ENCODE measurements around the gene DPP10.

DPP10 gene

GRCh38 chr2:115634578-115634977 is 1192.1 kb downstream of the DPP10 start:
- no peak for DNase-seq (ENCODE audit: low read depth in 2 of 2)
- TF ChIP-seq CTCF (IDR thresholded peaks at IDR 0.05; ENCODE audit: low read depth, low read length) = no peak
- no peak overlapping the region for H3K4me3 ChIP-seq (replicated peaks in 1 of 2; ENCODE audit: low read depth in 2 of 2, low read length in 2 of 2)

GRCh38 chr2:115635430-115635829 is 1193.0 kb downstream of the DPP10 start:
- no peak for DNase-seq (ENCODE audit: low read depth in 2 of 2)
- H3K4me3 ChIP-seq (replicated peaks in 1 of 2; ENCODE audit: low read depth in 2 of 2, low read length in 2 of 2) = no peak overlapping the region
- TF ChIP-seq CTCF (IDR thresholded peaks at IDR 0.05; ENCODE audit: low read depth, low read length) = no peak

GRCh38 chr2:115649731-115650130 is 1207.3 kb downstream of the DPP10 start:
- DNase-seq (ENCODE audit: low read depth in 2 of 2) = no peak
- TF ChIP-seq CTCF (IDR thresholded peaks at IDR 0.05; ENCODE audit: low read depth, low read length) = no peak
- no peak overlapping the region for H3K4me3 ChIP-seq (replicated peaks in 1 of 2; ENCODE audit: low read depth in 2 of 2, low read length in 2 of 2)

DNA sequence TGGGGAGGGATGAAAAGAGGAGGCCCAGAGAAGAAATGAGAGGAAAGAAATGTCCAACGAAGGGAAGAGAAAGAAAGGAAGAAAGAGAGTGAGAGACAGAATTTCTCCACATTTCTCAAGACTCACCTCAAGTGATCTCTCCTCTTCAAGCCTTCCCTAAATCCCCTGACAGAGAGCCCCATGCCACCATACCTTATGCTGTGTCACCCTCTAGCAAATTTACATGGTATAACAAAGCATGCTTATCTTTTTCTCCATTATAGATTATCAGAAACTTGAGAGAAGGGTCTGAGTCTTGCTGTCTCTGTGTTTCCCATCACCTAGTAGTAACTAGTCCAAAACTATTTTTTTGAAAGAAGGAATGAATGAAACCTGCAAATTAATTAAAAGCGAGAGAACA is 1208.4 kb downstream of the DPP10 start:
- TF ChIP-seq CTCF (IDR thresholded peaks at IDR 0.05; ENCODE audit: low read depth, low read length) = no peak
- DNase-seq (ENCODE audit: low read depth in 2 of 2) = no peak
- H3K4me3 ChIP-seq (replicated peaks in 1 of 2; ENCODE audit: low read depth in 2 of 2, low read length in 2 of 2) = no peak overlapping the region

- DNase-seq (ENCODE audit: low read depth in 2 of 2) = no peak
- no peak overlapping the region for H3K4me3 ChIP-seq (replicated peaks in 1 of 2; ENCODE audit: low read depth in 2 of 2, low read length in 2 of 2)
- no peak for TF ChIP-seq CTCF (IDR thresholded peaks at IDR 0.05; ENCODE audit: low read depth, low read length)
These were observed 1210.2 kb downstream of the DPP10 start for GRCh38 chr2:115652652-115653051.

- no peak for DNase-seq (ENCODE audit: low read depth in 2 of 2)
- no peak for TF ChIP-seq CTCF (IDR thresholded peaks at IDR 0.05; ENCODE audit: low read depth, low read length)
- H3K4me3 ChIP-seq (replicated peaks in 1 of 2; ENCODE audit: low read depth in 2 of 2, low read length in 2 of 2) = no peak overlapping the region
These were observed 1211.9 kb downstream of the DPP10 start for GRCh38 chr2:115654362-115654761.

DNA sequence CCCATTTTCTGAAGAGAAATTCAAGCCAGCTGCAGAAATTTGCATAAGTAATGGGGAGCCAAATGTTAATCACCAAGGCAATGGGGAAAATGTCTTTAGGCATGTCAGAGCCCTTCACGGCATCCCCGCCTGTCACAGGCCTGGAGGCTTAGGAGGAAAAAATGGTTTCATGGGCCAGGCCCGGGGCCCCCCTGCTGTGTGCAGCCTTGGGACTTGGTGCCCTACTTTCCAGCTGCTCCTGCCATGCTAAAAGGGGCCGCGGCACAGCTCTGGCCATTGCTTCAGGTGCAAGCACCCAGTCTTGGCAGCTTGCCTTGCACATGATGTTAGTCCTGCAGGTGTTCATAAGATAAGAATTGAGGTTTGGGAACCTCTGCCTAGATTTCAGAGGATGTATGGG is 1235.7 kb downstream of the DPP10 start:
- DNase-seq (ENCODE audit: low read depth in 2 of 2) = no peak
- TF ChIP-seq CTCF (IDR thresholded peaks at IDR 0.05; ENCODE audit: low read depth, low read length) = no peak
- no peak overlapping the region for H3K4me3 ChIP-seq (replicated peaks in 1 of 2; ENCODE audit: low read depth in 2 of 2, low read length in 2 of 2)

All from cardiac fibroblast (primary cell).